HL-60/S4 (cell line): ENCODE results near the gene DYRK3.

Experiments used
- in situ Hi-C: fragments of 300-500 bp; cut with MboI; formaldehyde crosslinking; loops from 2 replicates; pipeline ENCODE4 v1.14.3; 2022; ENCODE audit warnings: low sequenced_read_pairs

DYRK3 gene

GRCh38 chr1:206681359-206681758 is 46.0 kb downstream of the DYRK3 start:
- in situ Hi-C loops = no loop called here

DNA sequence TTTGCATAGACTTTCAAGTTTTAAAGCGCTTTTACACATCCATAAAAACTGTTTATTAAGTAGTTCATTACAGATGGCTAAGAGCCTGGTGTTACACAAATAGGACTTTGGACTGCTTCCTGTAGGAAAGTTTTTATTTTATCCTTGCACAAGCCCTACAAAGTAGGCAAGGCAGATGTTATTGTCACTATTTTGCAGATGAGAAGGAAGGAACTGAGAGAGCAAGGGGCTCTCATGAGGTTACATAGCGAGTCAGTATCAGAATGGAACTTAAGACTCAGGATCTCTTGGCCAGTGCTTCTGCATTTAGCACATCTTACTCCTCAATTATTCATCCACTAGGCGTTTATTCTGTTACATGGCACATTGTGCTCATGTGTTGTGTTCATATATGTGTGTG is 46.8 kb downstream of the DYRK3 start:
- in situ Hi-C loops = no loop called here

GRCh38 chr1:206683313-206683712 is 48.0 kb downstream of the DYRK3 start:
- in situ Hi-C loops = no loop called here

GRCh38 chr1:206684003-206684402 is 48.7 kb downstream of the DYRK3 start:
- in situ Hi-C loops = no loop called here

DNA sequence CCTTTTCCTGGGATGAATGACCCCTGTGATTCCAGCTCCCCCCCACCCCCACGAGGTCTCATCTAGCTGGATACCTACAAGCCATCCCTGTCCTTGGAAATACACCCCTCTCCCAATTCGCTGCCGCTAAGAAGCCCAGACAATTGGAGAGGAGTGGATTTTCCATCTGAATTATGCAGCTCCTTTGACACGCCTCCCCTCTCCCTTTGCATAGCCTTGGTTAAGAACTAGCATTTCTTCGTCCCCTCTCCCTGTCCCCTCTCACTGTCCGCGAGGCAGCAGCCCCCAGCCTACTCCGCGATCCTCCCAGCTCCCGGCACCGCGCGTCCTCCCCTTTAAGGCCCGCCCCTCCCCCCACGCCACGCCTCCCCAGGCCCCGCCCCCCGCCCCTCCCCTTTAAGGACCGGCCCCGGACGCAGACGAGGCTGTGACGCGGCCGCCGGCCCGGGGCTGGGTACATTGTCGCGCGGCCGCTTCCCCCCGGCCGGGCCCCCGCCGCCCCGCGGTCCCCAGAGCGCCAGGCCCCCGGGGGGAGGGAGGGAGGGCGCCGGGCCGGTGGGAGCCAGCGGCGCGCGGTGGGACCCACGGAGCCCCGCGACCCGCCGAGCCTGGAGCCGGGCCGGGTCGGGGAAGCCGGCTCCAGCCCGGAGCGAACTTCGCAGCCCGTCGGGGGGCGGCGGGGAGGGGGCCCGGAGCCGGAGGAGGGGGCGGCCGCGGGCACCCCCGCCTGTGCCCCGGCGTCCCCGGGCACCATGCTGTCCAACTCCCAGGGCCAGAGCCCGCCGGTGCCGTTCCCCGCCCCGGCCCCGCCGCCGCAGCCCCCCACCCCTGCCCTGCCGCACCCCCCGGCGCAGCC is 49.4 kb downstream of the DYRK3 start, which contains the start of gene MAPKAPK2:
TSS of gene MAPKAPK2 (plus strand) at position 428 of the 856 bp plus-strand sequence. CDS start at position 753, 325 bp downstream.
- in situ Hi-C loops = no loop called here

DNA sequence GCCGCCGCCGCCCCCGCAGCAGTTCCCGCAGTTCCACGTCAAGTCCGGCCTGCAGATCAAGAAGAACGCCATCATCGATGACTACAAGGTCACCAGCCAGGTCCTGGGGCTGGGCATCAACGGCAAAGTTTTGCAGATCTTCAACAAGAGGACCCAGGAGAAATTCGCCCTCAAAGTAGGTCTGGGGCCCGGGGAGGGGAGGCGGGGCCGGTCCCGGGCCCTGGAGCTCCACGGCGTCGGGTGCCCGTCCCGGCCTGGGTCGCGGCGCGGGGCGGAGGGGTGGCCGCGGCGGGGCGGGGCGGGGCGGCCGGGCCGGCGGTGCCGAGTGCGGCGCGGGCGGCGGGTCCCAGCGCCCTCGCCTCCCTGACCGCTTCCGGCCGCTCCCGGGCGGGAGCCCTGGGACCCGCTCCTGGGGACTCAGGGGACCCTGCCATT is 50.0 kb downstream of the DYRK3 start:
- in situ Hi-C loops = no loop called here

- in situ Hi-C loops = no loop called here
Observed at GRCh38 chr1:206685769-206686477, 50.6 kb downstream of the DYRK3 start.

GRCh38 chr1:206686478-206687249 is 51.3 kb downstream of the DYRK3 start:
- in situ Hi-C loops = no loop called here

DNA sequence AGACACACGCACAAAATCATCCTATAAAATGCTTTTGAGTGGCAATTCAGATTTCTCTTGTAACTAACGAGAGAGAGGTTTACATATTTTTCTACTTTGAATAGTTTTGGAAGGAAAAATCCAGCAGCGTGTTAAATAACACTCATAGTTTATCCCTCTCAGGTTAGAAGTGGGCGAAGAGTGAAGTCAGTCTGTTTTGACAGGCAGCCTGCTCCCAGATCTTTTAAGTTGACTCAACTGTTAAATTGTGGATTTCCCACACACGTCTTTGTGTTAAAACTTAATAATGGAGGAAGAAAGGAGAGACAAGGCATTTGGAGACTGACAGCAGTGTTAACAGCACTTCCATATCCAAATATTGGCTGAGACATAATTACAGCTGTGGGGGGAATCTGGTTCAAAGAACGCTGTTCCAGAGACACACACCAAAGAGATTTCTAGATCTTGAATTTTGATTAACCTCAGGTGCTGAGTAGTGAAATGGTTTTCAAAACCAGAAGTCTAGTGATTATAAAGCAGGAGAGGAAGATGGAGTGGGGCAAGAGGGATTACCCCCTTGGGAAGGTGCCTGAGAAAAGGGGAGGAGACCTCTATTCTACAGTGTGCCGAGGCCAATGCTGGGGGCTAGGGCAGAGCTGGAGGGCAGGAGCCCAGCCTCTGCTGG is 52.0 kb downstream of the DYRK3 start:
- in situ Hi-C loops = no loop called here

DNA sequence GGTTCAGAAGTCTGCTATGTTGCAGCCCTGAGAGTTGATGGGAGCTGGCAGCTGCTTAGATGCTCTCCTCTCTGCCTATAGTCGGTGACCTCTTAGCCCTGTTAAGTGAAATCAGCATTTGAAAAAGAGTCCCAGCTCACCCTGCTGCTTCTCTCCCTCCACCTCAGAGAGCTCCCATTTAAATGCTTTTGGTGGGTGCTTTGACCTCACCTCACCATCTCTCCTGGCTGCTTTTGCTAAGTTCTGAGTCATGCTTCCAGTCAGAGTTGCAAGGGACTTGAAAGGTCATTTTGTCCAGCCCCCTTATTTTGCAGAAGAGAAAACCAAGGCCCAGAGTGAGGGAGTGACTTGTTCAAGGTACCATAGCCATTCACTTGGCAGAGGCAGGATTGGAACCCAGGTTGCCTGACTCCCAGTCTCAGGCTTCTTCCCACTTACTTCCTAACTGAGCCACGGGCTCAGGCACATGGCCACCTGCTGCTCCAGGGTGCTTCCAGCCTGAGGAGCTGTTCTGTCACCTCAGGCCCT is 52.6 kb downstream of the DYRK3 start:
- in situ Hi-C loops = no loop called here

DNA sequence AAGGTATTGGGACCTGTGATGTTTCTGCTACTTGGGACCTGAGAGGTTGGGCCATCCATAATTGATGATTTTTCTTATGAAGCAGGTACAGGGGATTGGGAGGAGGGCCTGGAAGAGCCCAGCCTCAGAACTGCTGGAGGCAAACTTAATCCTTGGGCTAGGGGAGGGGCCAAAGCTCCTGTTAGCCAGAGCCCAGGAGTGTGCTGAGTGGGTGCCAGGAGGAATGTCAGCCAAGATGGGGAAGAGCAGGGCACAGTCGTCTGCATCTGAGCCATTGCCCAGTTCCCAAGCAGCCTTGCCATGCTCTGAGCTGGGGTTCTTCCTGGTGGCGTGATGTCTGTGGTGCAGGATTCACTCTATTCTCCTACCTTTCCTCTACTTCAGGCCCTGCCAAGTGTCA is 55.2 kb downstream of the DYRK3 start:
- in situ Hi-C loops = no loop called here

DNA sequence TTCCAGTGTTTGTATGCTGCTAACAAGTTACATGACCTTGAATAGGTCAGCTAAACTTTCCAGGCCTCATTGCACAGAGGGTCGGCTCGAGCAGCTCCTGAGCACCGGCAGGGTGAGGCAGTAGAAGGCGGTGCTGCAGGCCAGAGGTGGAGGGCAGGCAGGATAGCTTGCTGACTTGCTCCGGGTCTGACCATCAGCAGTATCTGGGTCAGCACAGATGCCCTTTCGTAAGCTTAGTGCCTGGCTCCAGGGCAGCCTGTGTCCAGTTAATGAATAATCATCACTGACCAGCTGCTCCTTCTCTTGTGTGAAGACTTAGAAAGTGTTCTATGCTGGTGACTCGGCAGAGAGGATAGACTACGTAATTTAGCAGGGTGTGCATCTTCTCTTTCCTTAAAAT is 56.3 kb downstream of the DYRK3 start:
- in situ Hi-C loops = no loop called here

DNA sequence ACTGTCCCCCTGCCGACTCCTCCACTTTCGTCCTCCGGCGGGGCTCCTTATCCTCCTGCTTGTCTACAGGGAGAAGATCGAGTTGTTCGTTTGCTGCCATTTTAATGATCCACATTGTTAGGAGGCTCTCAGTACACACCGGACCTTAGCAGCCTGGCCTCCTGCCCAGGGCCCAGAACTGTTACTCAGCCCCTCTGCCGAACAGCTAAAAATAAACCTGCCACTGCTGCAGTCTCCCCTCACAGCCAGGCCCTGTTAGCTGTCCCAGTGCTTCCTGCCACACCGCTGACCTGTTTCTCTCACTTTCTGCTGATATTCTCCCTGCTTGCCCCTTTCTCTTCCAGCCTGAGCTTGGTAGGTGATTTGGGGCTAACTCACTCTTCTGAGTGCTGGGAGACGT is 57.7 kb downstream of the DYRK3 start:
- in situ Hi-C loops = no loop called here

DNA sequence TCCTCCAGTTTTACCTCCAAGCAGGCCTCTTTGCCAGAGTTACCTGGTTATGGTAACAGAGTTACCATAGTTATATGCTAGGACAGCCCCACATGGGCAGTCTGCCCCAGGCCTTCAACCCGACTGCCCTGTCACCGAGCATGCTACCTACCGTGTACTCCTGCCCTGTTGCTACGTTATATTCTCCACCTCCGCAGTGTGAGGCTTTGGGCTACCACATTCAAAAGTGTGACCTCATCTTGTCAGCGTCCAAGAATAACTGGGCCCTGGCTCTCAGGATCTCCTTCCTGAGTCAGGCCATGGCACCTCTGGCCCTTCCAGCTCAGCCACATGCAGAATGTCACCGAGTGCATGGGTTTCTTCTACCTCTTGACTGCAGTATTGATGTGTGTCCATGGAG is 58.3 kb downstream of the DYRK3 start:
- in situ Hi-C loops = no loop called here

GRCh38 chr1:206694171-206695124 is 59.1 kb downstream of the DYRK3 start:
- in situ Hi-C loops = no loop called here

- in situ Hi-C loops = no loop called here
Observed at GRCh38 chr1:206695733-206696132, 60.4 kb downstream of the DYRK3 start.

GRCh38 chr1:206696812-206697585 is 61.7 kb downstream of the DYRK3 start:
- in situ Hi-C loops = no loop called here

- in situ Hi-C loops = no loop called here
Observed at GRCh38 chr1:206698011-206698410, 62.7 kb downstream of the DYRK3 start.
